GM18909 (cell line): ENCODE data around the gene GRK5.

Experiments
- ATAC-seq: cut with Tn5 transposase; IDR thresholded peaks from one replicate; pipeline ENCODE4 v1.9.1; 2021; ENCODE audit warnings: mild to moderate bottlenecking; ENCODE audit not compliant: unreplicated experiment, poor library complexity

GRK5 gene

GRCh38 chr10:119410361-119411116 is 203.2 kb downstream of the GRK5 start:
- no peak for ATAC-seq

GRCh38 chr10:119412244-119413092 is 205.1 kb downstream of the GRK5 start:
- ATAC-seq: no peak

GRCh38 chr10:119413093-119413453 is 205.7 kb downstream of the GRK5 start:
- ATAC-seq: no peak

- ATAC-seq: no peak
Measured at GRCh38 chr10:119413471-119414080, 206.2 kb downstream of the GRK5 start.

- no peak for ATAC-seq
Measured at GRCh38 chr10:119414081-119414611, 206.8 kb downstream of the GRK5 start.

GRCh38 chr10:119415121-119415520 is 207.8 kb downstream of the GRK5 start:
- no peak for ATAC-seq

- no peak for ATAC-seq
Measured at GRCh38 chr10:119415536-119416503, 208.4 kb downstream of the GRK5 start.

- ATAC-seq: no peak
Measured at GRCh38 chr10:119416855-119417254, 209.5 kb downstream of the GRK5 start.

- ATAC-seq: no peak
Measured at GRCh38 chr10:119417852-119418251, 210.5 kb downstream of the GRK5 start.

GRCh38 chr10:119418362-119418761 is 211.0 kb downstream of the GRK5 start:
- no peak for ATAC-seq

GRCh38 chr10:119419931-119420330 is 212.6 kb downstream of the GRK5 start:
- ATAC-seq: no peak

- no peak for ATAC-seq
Measured at GRCh38 chr10:119420950-119421875, 213.8 kb downstream of the GRK5 start.

GRCh38 chr10:119421891-119422681 is 214.7 kb downstream of the GRK5 start:
- no peak for ATAC-seq

- no peak for ATAC-seq
Measured at GRCh38 chr10:119422682-119423509, 215.5 kb downstream of the GRK5 start.

GRCh38 chr10:119423510-119424257 is 216.3 kb downstream of the GRK5 start:
- no peak for ATAC-seq

GRCh38 chr10:119424258-119424975 is 217.0 kb downstream of the GRK5 start:
- no peak for ATAC-seq
